Tibial artery (tissue), 4 donors: ENCODE measurements around the gene PIGP.

ENCODE experiments used
- DNase-seq, 2 donors: peaks; one replicate each; pipeline ENCODE4 v3.0.0-alpha.2; 2019
- H3K27ac ChIP-seq, 2 donors: fragments of 200-600 bp; sonication (generic) in 1 of 2; 1 replicate in 1 of 2; 2 replicates in 1 of 2; pipeline ENCODE4 v1.5.1; 2018 to 2019; ENCODE audit warnings: mild to moderate bottlenecking in 1 of 2
- H3K27me3 ChIP-seq, 2 donors: fragments of 200-600 bp; sonication (generic) in 1 of 2; one replicate each; pipeline versions ENCODE4 v1.5.1 to v1.6.0; 2016 to 2019
- H3K36me3 ChIP-seq, 3 donors: fragments of 200-600 bp; sonication (generic) in 2 of 3; one replicate each; pipeline ENCODE4 v1.5.1; 2016 to 2019; ENCODE audit warnings: mild to moderate bottlenecking in 2 of 3
- H3K4me1 ChIP-seq, 4 donors: fragments of 200-600 bp; sonication (generic) in 2 of 4; 1 replicate in 3 of 4; 2 replicates in 1 of 4; pipeline ENCODE4 v1.5.1; 2016 to 2019
- H3K4me3 ChIP-seq, 2 donors: fragments of 200-600 bp; sonication (generic) in 1 of 2; 1 replicate in 1 of 2; 2 replicates in 1 of 2; pipeline ENCODE4 v1.5.1; 2018 to 2019; ENCODE audit warnings: mild to moderate bottlenecking in 2 of 2
- H3K9me3 ChIP-seq, 3 donors: fragments of 200-600 bp; sonication (generic) in 1 of 3; one replicate each; pipeline ENCODE4 v1.5.1; 2016 to 2019
- CTCF ChIP-seq, 2 experiments: fragments of 200-600 bp in 1 of 2; fragments of 450-650 bp in 1 of 2; IDR thresholded peaks; one replicate each; pipeline ENCODE4 v1.5.1; 2017 to 2019; ENCODE audit warnings: antibody characterized with exemption in 2 of 2, mild to moderate bottlenecking in 1 of 2, moderate library complexity in 1 of 2
- intact Hi-C: fragments of 100-400 bp; cut with DNase I; formaldehyde crosslinking; loops from one replicate; pipeline ENCODE4 v1.15.0; 2023; ENCODE audit warnings: low total_unique reads

The PIGP gene

DNA sequence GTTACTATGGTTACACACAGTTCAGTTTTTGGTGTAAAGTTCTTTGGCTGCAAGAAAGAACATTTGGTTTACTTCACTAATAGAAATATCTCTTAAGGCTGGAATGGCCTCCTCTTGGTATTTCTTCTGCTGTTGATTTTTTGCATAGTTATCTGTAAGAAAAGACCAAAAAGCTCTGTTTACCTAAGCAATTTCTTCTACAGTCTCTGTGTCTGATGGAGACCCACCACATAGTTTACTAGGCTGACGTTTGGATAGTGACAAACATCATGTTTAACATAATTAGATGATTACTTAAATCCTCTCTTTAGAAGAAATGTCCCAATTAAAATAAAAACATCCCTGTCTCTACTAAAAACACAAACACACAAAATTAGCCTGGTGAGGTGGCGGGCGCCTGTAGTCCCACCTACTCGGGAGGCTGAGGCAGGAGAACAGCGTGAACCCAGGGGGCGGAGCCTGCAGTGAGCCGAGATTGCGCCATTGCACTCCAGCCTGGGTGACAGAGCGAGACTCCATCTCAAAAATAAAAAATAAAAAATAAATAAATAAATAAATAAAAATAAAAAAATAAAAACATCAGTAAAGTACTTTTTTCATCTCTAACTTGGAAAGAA is 7.2 kb downstream of the PIGP start:
- H3K4me3 ChIP-seq = no peak overlapping the region
- H3K4me1 ChIP-seq = peaks cover 0 to 3% (median 1%) of the 10 kb centered on the region in 4 donors
- no peak for TF ChIP-seq CTCF (IDR thresholded peaks at IDR 0.05)
- peaks cover 7 to 29% (median 19%) of the 10 kb centered on the region in 3 donors for H3K36me3 ChIP-seq
- DNase-seq = no peak
- intact Hi-C loops = no loop called here
- no peak overlapping the region for H3K27ac ChIP-seq
- H3K9me3 ChIP-seq = no peaks in the 10 kb centered on the region
- no peaks in the 10 kb centered on the region for H3K27me3 ChIP-seq

DNA sequence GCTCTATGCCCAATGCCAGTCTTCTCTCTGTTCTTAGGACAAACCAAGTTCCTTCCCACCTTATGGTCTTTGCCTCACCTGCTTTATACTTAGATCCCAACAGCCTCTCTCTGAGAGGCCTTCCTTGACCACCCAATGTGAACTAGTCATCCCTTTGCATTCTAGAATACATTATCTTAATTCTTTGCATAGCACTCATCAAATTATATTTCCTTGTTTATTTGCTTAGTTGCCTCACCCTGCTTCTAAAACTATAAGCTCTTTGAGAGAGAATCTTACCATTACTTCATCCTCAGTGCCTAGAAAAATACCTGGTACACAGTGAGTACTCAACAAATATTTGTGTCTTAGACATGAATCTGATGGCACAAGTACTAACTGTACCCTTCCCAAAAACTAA is 8.0 kb downstream of the PIGP start:
- Histone ChIP-seq H3K4me3 (no peak overlapping the region), H3K27ac (no peak overlapping the region), H3K27me3 (no peaks in the 10 kb centered on the region), H3K36me3 (peaks cover 7 to 29% (median 19%) of the 10 kb centered on the region in 3 donors), H3K4me1 (peaks cover 0 to 6% (median 0%) of the 10 kb centered on the region in 4 donors), H3K9me3 (no peaks in the 10 kb centered on the region)
- DNase-seq = no peak
- intact Hi-C loops = no loop called here
- TF ChIP-seq CTCF (IDR thresholded peaks at IDR 0.05) = no peak

DNA sequence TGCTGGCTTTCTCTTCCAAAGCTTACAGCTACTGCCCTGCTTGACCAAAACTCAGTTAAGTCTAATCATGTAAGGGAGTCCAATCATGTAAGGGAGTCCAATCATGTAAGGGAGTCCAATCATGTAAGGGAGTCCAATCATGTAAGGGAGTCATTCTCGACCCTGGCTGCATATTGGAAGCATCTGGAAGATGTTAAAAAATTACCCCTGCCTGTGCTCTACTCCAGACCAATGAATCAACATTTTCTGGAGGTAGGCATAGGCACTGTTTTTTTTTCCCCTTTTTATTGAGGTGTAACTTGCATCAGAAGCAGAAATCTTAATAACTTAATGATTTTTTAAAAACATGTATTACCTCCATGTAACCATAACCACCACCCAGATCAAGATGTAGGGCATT is 9.4 kb downstream of the PIGP start:
- Histone ChIP-seq H3K4me1 (peaks cover 0 to 6% (median 0%) of the 10 kb centered on the region in 4 donors), H3K4me3 (no peak overlapping the region), H3K27me3 (no peaks in the 10 kb centered on the region), H3K9me3 (no peaks in the 10 kb centered on the region), H3K27ac (no peak overlapping the region), H3K36me3 (peaks cover 1 to 21% (median 19%) of the 10 kb centered on the region in 3 donors)
- no peak for TF ChIP-seq CTCF (IDR thresholded peaks at IDR 0.05)
- DNase-seq = no peak
- intact Hi-C loops = no loop called here

DNA sequence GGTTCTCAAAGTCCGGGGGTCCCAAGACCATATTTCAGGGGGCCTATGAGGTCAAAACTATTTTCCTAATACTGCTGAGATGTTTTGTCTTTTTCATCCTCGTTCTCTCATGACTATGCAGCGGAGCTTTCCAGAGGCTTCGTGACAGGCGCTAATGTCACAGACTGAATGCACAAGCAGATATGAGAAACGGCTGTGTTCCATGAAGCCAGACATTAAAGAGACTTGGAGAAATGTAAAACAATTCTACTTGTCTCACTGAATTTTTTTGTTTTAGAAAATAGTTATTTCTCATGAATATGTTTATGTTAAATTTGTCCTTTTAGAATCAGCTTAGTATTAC is 10.3 kb downstream of the PIGP start:
- peaks cover 0 to 19% (median 14%) of the 10 kb centered on the region in 3 donors for H3K36me3 ChIP-seq
- no peak for DNase-seq
- H3K4me1 ChIP-seq = peaks cover 0 to 6% (median 0%) of the 10 kb centered on the region in 4 donors
- no peaks in the 10 kb centered on the region for H3K9me3 ChIP-seq
- no peak overlapping the region for H3K4me3 ChIP-seq
- no peak overlapping the region for H3K27ac ChIP-seq
- intact Hi-C loops = no loop called here
- no peaks in the 10 kb centered on the region for H3K27me3 ChIP-seq
- no peak for TF ChIP-seq CTCF (IDR thresholded peaks at IDR 0.05)

DNA sequence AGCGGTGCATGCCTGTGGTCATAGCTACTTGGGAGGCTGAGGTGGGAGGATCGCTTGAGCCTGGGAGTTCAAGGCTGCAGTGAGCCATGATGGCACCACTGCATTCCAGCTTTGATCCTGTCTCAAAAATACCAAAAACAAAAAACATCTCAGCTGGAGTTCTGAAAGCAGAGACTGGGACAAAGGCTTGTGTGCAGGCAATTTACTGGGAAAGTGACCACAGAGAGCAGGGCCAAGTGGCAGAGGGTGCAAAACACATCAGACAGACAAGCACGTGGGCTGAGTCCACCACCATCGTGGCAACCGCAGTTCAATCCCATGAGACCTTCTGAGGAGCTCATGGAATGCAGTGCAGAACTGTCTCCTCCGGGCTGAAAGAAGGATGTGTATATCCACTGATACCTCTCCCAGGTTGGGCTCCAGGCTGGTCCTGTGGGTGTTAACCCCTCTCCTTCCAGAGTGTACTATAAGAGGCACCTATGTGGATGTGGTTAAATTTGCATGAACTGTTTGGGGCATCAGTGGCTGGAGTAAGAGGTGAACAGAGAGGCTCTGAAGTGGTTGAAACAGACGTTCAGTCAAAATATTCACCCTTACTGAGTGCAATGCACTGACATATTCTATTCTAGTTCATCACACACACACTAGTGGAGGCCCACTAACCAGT is 10.8 kb downstream of the PIGP start:
- intact Hi-C loops = no loop called here
- Histone ChIP-seq H3K36me3 (peaks cover 0 to 14% (median 9%) of the 10 kb centered on the region in 3 donors), H3K9me3 (no peaks in the 10 kb centered on the region), H3K4me3 (no peak overlapping the region), H3K27me3 (no peaks in the 10 kb centered on the region), H3K27ac (no peak overlapping the region), H3K4me1 (peaks cover 0 to 6% (median 0%) of the 10 kb centered on the region in 4 donors)
- no peak for TF ChIP-seq CTCF (IDR thresholded peaks at IDR 0.05)
- DNase-seq = no peak
